Activated CD4-positive, alpha-beta T cell treated with anti-CD3 and anti-CD28 coated beads, Interleukin-2, amount 10 ng/mL, durations not matched to agents 24 days and 14 days (primary cell): Measurements from ENCODE around the gene RPTOR. TPM values are rescaled to one million over a fixed set of nuclear protein-coding genes. Genes with fewer than 3 reads are reported as not detected.

Source experiments
- DNase-seq: peaks from one replicate; pipeline ENCODE4 v3.0.0; 2022
- H3K27ac Mint-ChIP-seq: one replicate; pipeline ENCODE4 v1.8.0; 2022; ENCODE audit warnings: mild to moderate bottlenecking, mixed read lengths
- H3K27me3 Mint-ChIP-seq: one replicate; pipeline ENCODE4 v1.8.0; 2022; ENCODE audit warnings: mixed read lengths
- H3K36me3 Mint-ChIP-seq: one replicate; pipeline ENCODE4 v1.8.0; 2022; ENCODE audit warnings: low read depth, mild to moderate bottlenecking, mixed read lengths
- H3K4me1 Mint-ChIP-seq: one replicate; pipeline ENCODE4 v1.8.0; 2021; ENCODE audit warnings: mixed read lengths
- H3K4me3 Mint-ChIP-seq: one replicate; pipeline ENCODE4 v1.8.0; 2022; ENCODE audit warnings: mild to moderate bottlenecking, moderate library complexity, mixed read lengths
- H3K9me3 Mint-ChIP-seq: one replicate; pipeline ENCODE4 v1.8.0; 2021; ENCODE audit warnings: mixed read lengths
- intact Hi-C: fragments of 100-400 bp; cut with micrococcal nuclease; formaldehyde crosslinking; loops from one replicate; pipeline ENCODE4 v1.15.1; 2023
- total RNA-seq: library from RNA; stranded (reverse); gene quantifications from 2 replicates; pipeline ENCODE4 v1.2.3, GENCODE V29; 2022

Gene RPTOR
- total RNA-seq, 1 donor from 2014 or later, result 67.2 TPM

- H3K27ac Mint-ChIP-seq, result no peak overlapping the region
- no peak for DNase-seq
- intact Hi-C loops, result no loop called here
- peaks cover 12% of the 10 kb centered on the region for H3K27me3 Mint-ChIP-seq
- H3K4me3 Mint-ChIP-seq, result no peak overlapping the region
- H3K4me1 Mint-ChIP-seq, result peaks cover 8% of the 10 kb centered on the region
- H3K36me3 Mint-ChIP-seq, result no peaks in the 10 kb centered on the region
- peaks cover 5% of the 10 kb centered on the region for H3K9me3 Mint-ChIP-seq
These were observed 434.2 kb downstream of the RPTOR start for GRCh38 chr17:80978499-80979497.

- peaks cover 5% of the 10 kb centered on the region for H3K9me3 Mint-ChIP-seq
- peak overlapping the region; percentile 38 for H3K4me3 Mint-ChIP-seq
- peak overlapping the region; percentile 54 for H3K27ac Mint-ChIP-seq
- H3K36me3 Mint-ChIP-seq, result no peaks in the 10 kb centered on the region
- intact Hi-C loops, result no loop called here
- peaks cover 8% of the 10 kb centered on the region for H3K4me1 Mint-ChIP-seq
- H3K27me3 Mint-ChIP-seq, result peaks cover 8% of the 10 kb centered on the region
- DNase-seq, result no peak
These were observed 435.1 kb downstream of the RPTOR start for GRCh38 chr17:80979547-80980378.

GRCh38 chr17:80980397-80981061 is 435.9 kb downstream of the RPTOR start:
- intact Hi-C loops, result loop anchor here (1.0 kb wide), 1 partner anchor 553 kb away; no protein-coding TSS in a partner anchor
- Mint-ChIP-seq H3K9me3 (peaks cover 5% of the 10 kb centered on the region), H3K36me3 (no peaks in the 10 kb centered on the region), H3K27ac (peak overlapping the region; percentile 54), H3K4me1 (peaks cover 8% of the 10 kb centered on the region), H3K4me3 (peak overlapping the region; percentile 38), H3K27me3 (peaks cover 8% of the 10 kb centered on the region)
- no peak for DNase-seq

- intact Hi-C loops, result loop anchor here (1.0 kb wide), 1 partner anchor 554 kb away; no protein-coding TSS in a partner anchor
- peaks cover 5% of the 10 kb centered on the region for H3K9me3 Mint-ChIP-seq
- H3K4me3 Mint-ChIP-seq, result peak overlapping the region; percentile 38
- H3K4me1 Mint-ChIP-seq, result peaks cover 8% of the 10 kb centered on the region
- peak; percentile 84 for DNase-seq
- H3K27me3 Mint-ChIP-seq, result peaks cover 8% of the 10 kb centered on the region
- peak overlapping the region; percentile 54 for H3K27ac Mint-ChIP-seq
- no peaks in the 10 kb centered on the region for H3K36me3 Mint-ChIP-seq
These were observed 436.6 kb downstream of the RPTOR start for GRCh38 chr17:80981062-80981902.

GRCh38 chr17:80981929-80982425 is 437.3 kb downstream of the RPTOR start:
- Mint-ChIP-seq H3K27me3 (peaks cover 8% of the 10 kb centered on the region), H3K4me1 (peaks cover 8% of the 10 kb centered on the region), H3K36me3 (no peaks in the 10 kb centered on the region), H3K4me3 (no peak overlapping the region), H3K9me3 (peaks cover 5% of the 10 kb centered on the region), H3K27ac (no peak overlapping the region)
- intact Hi-C loops, result loop anchor here (1.0 kb wide), 1 partner anchor 555 kb away; no protein-coding TSS in a partner anchor
- DNase-seq, result no peak

GRCh38 chr17:80982426-80982974 is 437.9 kb downstream of the RPTOR start:
- intact Hi-C loops, result no loop called here
- Mint-ChIP-seq H3K9me3 (peaks cover 5% of the 10 kb centered on the region), H3K4me3 (no peak overlapping the region), H3K4me1 (peaks cover 8% of the 10 kb centered on the region), H3K27ac (no peak overlapping the region), H3K27me3 (peaks cover 8% of the 10 kb centered on the region), H3K36me3 (no peaks in the 10 kb centered on the region)
- DNase-seq, result no peak

- no peak for DNase-seq
- Mint-ChIP-seq H3K9me3 (peaks cover 5% of the 10 kb centered on the region), H3K4me1 (peaks cover 8% of the 10 kb centered on the region), H3K4me3 (no peak overlapping the region), H3K36me3 (no peaks in the 10 kb centered on the region), H3K27me3 (peaks cover 8% of the 10 kb centered on the region), H3K27ac (no peak overlapping the region)
- intact Hi-C loops, result no loop called here
These were observed 438.9 kb downstream of the RPTOR start for GRCh38 chr17:80983545-80983944.

GRCh38 chr17:80984749-80985148 is 440.1 kb downstream of the RPTOR start:
- Mint-ChIP-seq H3K4me1 (peaks cover 15% of the 10 kb centered on the region), H3K9me3 (peaks cover 5% of the 10 kb centered on the region), H3K4me3 (no peak overlapping the region), H3K36me3 (no peaks in the 10 kb centered on the region), H3K27ac (no peak overlapping the region), H3K27me3 (peaks cover 8% of the 10 kb centered on the region)
- no peak for DNase-seq
- intact Hi-C loops, result no loop called here

GRCh38 chr17:80986046-80986445 is 441.4 kb downstream of the RPTOR start:
- no peak for DNase-seq
- Mint-ChIP-seq H3K4me3 (no peak overlapping the region), H3K36me3 (no peaks in the 10 kb centered on the region), H3K27ac (no peak overlapping the region), H3K9me3 (no peaks in the 10 kb centered on the region), H3K27me3 (peaks cover 3% of the 10 kb centered on the region), H3K4me1 (peaks cover 12% of the 10 kb centered on the region)
- intact Hi-C loops, result no loop called here

- no peak for DNase-seq
- no peak overlapping the region for H3K4me3 Mint-ChIP-seq
- H3K27me3 Mint-ChIP-seq, result peaks cover 3% of the 10 kb centered on the region
- no peak overlapping the region for H3K27ac Mint-ChIP-seq
- no peaks in the 10 kb centered on the region for H3K9me3 Mint-ChIP-seq
- intact Hi-C loops, result no loop called here
- H3K36me3 Mint-ChIP-seq, result no peaks in the 10 kb centered on the region
- H3K4me1 Mint-ChIP-seq, result peaks cover 12% of the 10 kb centered on the region
These were observed 442.3 kb downstream of the RPTOR start for GRCh38 chr17:80986816-80987475.

GRCh38 chr17:80987941-80988461 is 443.4 kb downstream of the RPTOR start:
- H3K27ac Mint-ChIP-seq, result no peak overlapping the region

GRCh38 chr17:80989586-80989913 is 444.9 kb downstream of the RPTOR start:
- Mint-ChIP-seq H3K27me3 (no peaks in the 10 kb centered on the region), H3K9me3 (no peaks in the 10 kb centered on the region), H3K4me3 (peak overlapping the region; percentile 79), H3K4me1 (peaks cover 20% of the 10 kb centered on the region), H3K36me3 (peaks cover 2% of the 10 kb centered on the region), H3K27ac (no peak overlapping the region)
- intact Hi-C loops, result loop anchor here (1.0 kb wide), 1 partner anchor 112 kb away; no protein-coding TSS in a partner anchor
- no peak for DNase-seq

More at GRCh38 chr17:80987941-80988461, 443.4 kb downstream of the RPTOR start:
- intact Hi-C loops, result no loop called here
- H3K9me3 Mint-ChIP-seq, result no peaks in the 10 kb centered on the region
- peaks cover 2% of the 10 kb centered on the region for H3K27me3 Mint-ChIP-seq
- H3K36me3 Mint-ChIP-seq, result peaks cover 1% of the 10 kb centered on the region
- peaks cover 15% of the 10 kb centered on the region for H3K4me1 Mint-ChIP-seq
- H3K4me3 Mint-ChIP-seq, result no peak overlapping the region
- DNase-seq, result no peak
